HTR-8/SVneo (cell line): ENCODE results near the gene CYLD.

ENCODE experiments used
- DNase-seq: peaks from one replicate; pipeline ENCODE4 v3.0.0; 2011; ENCODE audit warnings: low spot score, mixed read lengths; ENCODE audit not compliant: insufficient read length
- FAIRE-seq: peaks from 2 replicates; lab custom pipeline; 2011; peaks lifted over from hg19 to GRCh38; lab: Jason Lieb, UNC

Gene CYLD

GRCh38 chr16:50736448-50736847 lies 5.4 kb upstream of the CYLD start:
- no peak for FAIRE-seq
- no peak for DNase-seq

GRCh38 chr16:50737420-50737959 lies 4.4 kb upstream of the CYLD start:
- no peak for DNase-seq
- no peak for FAIRE-seq

- FAIRE-seq (no peak), DNase-seq (no peak)
These were observed 2.9 kb upstream of the CYLD start for GRCh38 chr16:50739031-50739430.

GRCh38 chr16:50740736-50741135 lies 1.1 kb upstream of the CYLD start:
- DNase-seq, result no peak
- FAIRE-seq, result no peak

GRCh38 chr16:50741225-50741780 lies 583 bp upstream of the CYLD start:
- no peak for DNase-seq
- FAIRE-seq, result no peak

GRCh38 chr16:50742576-50743200 lies 802 bp downstream of the CYLD start:
- DNase-seq (peak; percentile 24), FAIRE-seq (no peak)

GRCh38 chr16:50743581-50744225 lies 1.8 kb downstream of the CYLD start:
- no peak for FAIRE-seq
- no peak for DNase-seq

GRCh38 chr16:50744881-50745280 lies 3.0 kb downstream of the CYLD start:
- FAIRE-seq (no peak), DNase-seq (no peak)

GRCh38 chr16:50745940-50746339 lies 4.1 kb downstream of the CYLD start:
- no peak for FAIRE-seq
- no peak for DNase-seq

- FAIRE-seq (no peak), DNase-seq (no peak)
These were observed 5.5 kb downstream of the CYLD start for GRCh38 chr16:50747207-50747956.

GRCh38 chr16:50751528-50751927 lies 9.6 kb downstream of the CYLD start:
- DNase-seq (no peak), FAIRE-seq (no peak)

- no peak for FAIRE-seq
- DNase-seq, result no peak
These were observed 10.8 kb downstream of the CYLD start for GRCh38 chr16:50752471-50753235.

- FAIRE-seq, result no peak
These were observed 14.6 kb downstream of the CYLD start for GRCh38 chr16:50756473-50756872.

GRCh38 chr16:50761267-50761666 lies 19.4 kb downstream of the CYLD start:
- no peak for DNase-seq
- FAIRE-seq, result no peak

More at GRCh38 chr16:50756473-50756872, 14.6 kb downstream of the CYLD start:
- no peak for DNase-seq

GRCh38 chr16:50762241-50762640 lies 20.4 kb downstream of the CYLD start:
- FAIRE-seq, result no peak
- no peak for DNase-seq

GRCh38 chr16:50763211-50763610 lies 21.3 kb downstream of the CYLD start:
- DNase-seq (no peak), FAIRE-seq (no peak)

- DNase-seq (no peak), FAIRE-seq (no peak)
These were observed 23.4 kb downstream of the CYLD start for GRCh38 chr16:50765260-50765659.

GRCh38 chr16:50765861-50766260 lies 24.0 kb downstream of the CYLD start:
- DNase-seq (no peak), FAIRE-seq (no peak)

GRCh38 chr16:50767197-50767596 lies 25.3 kb downstream of the CYLD start:
- FAIRE-seq, result no peak

GRCh38 chr16:50771366-50771765 lies 29.5 kb downstream of the CYLD start:
- FAIRE-seq (no peak), DNase-seq (no peak)

More at GRCh38 chr16:50767197-50767596, 25.3 kb downstream of the CYLD start:
- DNase-seq, result no peak
